Esophagus squamous epithelium (tissue), 4 donors: ENCODE measurements around the gene TMEM245.

ENCODE experiments used
- CTCF ChIP-seq, 6 experiments: fragments of 450-650 bp in 4 of 6; fragments of 200-600 bp in 2 of 6; sonication (generic) in 2 of 6; IDR thresholded peaks; one replicate each; pipeline ENCODE4 v1.5.1; 2016 to 2019; ENCODE audit warnings: antibody characterized with exemption in 6 of 6, mild to moderate bottlenecking in 4 of 6, moderate library complexity in 4 of 6
- POLR2A ChIP-seq, 4 donors: fragments of 450-650 bp; IDR thresholded peaks; one replicate each; pipeline ENCODE4 v1.6.1; 2017; ENCODE audit warnings: antibody characterized with exemption in 4 of 4, mild to moderate bottlenecking in 4 of 4, moderate library complexity in 3 of 4

- TF ChIP-seq CTCF (IDR thresholded peaks at IDR 0.05) (no peak), POLR2A (IDR thresholded peaks at IDR 0.05) (no peak)
Measured at GRCh38 chr9:109138421-109138820, 18.7 kb upstream of the TMEM245 start.
